HEK293 (cell line): Measurements from ENCODE around the gene REC8.

Source experiments
- CTCF ChIA-PET: fragments of 350-600 bp; formaldehyde crosslinking; extraction: SDS; loops from one replicate; lab custom pipeline; 2021; ENCODE audit warnings: antibody characterized with exemption; lab: Yijun Ruan, JAX
- POLR2A ChIA-PET: fragments of 300-600 bp; formaldehyde crosslinking; extraction: SDS; loops from one replicate; lab custom pipeline; 2020; ENCODE audit warnings: antibody characterized with exemption, inconsistent platforms; lab: Yijun Ruan, JAX
- H3K27ac ChIP-seq: fragments of 200-500 bp; sonication (Bioruptor generic); 2 replicates; pipeline ENCODE4 v1.5.1; 2014; ENCODE audit warnings: low read depth, low read length, control low read depth, inconsistent platforms; ENCODE audit errors: extremely low read depth
- H3K36me3 ChIP-seq, 2 experiments: fragments of 200-500 bp in 1 of 2; sonication (Bioruptor generic) in 1 of 2; 1 replicate in 1 of 2; 2 replicates in 1 of 2; pipeline ENCODE4 v1.5.1; 2014 to 2017; ENCODE audit warnings: inconsistent platforms in 2 of 2, low read length in 2 of 2; ENCODE audit not compliant: control insufficient read depth in 2 of 2, insufficient read depth in 1 of 2
- H3K4me1 ChIP-seq: fragments of 200-500 bp; sonication (Bioruptor generic); 2 replicates; pipeline ENCODE4 v1.5.1; 2014; ENCODE audit warnings: mild to moderate bottlenecking, low read length, inconsistent platforms; ENCODE audit not compliant: control insufficient read depth, insufficient read depth
- H3K4me3 ChIP-seq: 2 replicates; pipeline ENCODE4 v1.5.1; 2011; ENCODE audit warnings: low read depth, mild to moderate bottlenecking, control low read depth, low read length, moderate library complexity
- H3K9me3 ChIP-seq: fragments of 200-500 bp; sonication (Bioruptor generic); 2 replicates; pipeline ENCODE4 v1.5.1; 2014; ENCODE audit warnings: low read depth, low read length, inconsistent platforms; ENCODE audit not compliant: control insufficient read depth, insufficient read depth
- GLI4 ChIP-seq: fragments of 450-650 bp; formaldehyde crosslinking; IDR thresholded peaks from 2 replicates; pipeline ENCODE4 v1.5.1; 2016; ENCODE audit warnings: missing biosample characterization, missing genetic modification characterization
- GLIS2 ChIP-seq: fragments of 450-650 bp; formaldehyde crosslinking; IDR thresholded peaks from 2 replicates; pipeline ENCODE4 v1.5.1; 2016; ENCODE audit warnings: missing biosample characterization, missing genetic modification characterization
- KLF10 ChIP-seq: fragments of 450-650 bp; IDR thresholded peaks from 2 replicates; pipeline ENCODE4 v1.5.1; 2018; ENCODE audit warnings: missing biosample characterization, mild to moderate bottlenecking, missing genetic modification characterization
- KLF16 ChIP-seq: fragments of 450-650 bp; formaldehyde crosslinking; IDR thresholded peaks from 2 replicates; pipeline ENCODE4 v1.5.1; 2017; ENCODE audit warnings: missing biosample characterization, missing genetic modification characterization
- KLF9 ChIP-seq: fragments of 450-650 bp; formaldehyde crosslinking; IDR thresholded peaks from 2 replicates; pipeline ENCODE4 v1.5.1; 2016; ENCODE audit warnings: missing biosample characterization, missing genetic modification characterization, low read depth
- SP2 ChIP-seq: fragments of 450-650 bp; formaldehyde crosslinking; IDR thresholded peaks from 2 replicates; pipeline ENCODE4 v1.5.1; 2016; ENCODE audit warnings: missing biosample characterization, missing genetic modification characterization
- SP3 ChIP-seq: fragments of 450-650 bp; formaldehyde crosslinking; IDR thresholded peaks from 2 replicates; pipeline ENCODE4 v1.5.1; 2016; ENCODE audit warnings: missing biosample characterization, missing genetic modification characterization
- ZBTB20 ChIP-seq: fragments of 450-650 bp; formaldehyde crosslinking; IDR thresholded peaks from 2 replicates; pipeline ENCODE4 v1.5.1; 2016; ENCODE audit warnings: missing biosample characterization, missing genetic modification characterization
- ZBTB8A ChIP-seq: fragments of 450-650 bp; formaldehyde crosslinking; IDR thresholded peaks from 2 replicates; pipeline ENCODE4 v1.5.1; 2016; ENCODE audit warnings: missing biosample characterization, missing genetic modification characterization
- ZIC2 ChIP-seq: fragments of 450-650 bp; formaldehyde crosslinking; IDR thresholded peaks from 2 replicates; pipeline ENCODE4 v1.5.1; 2016; ENCODE audit warnings: missing biosample characterization, missing genetic modification characterization
- ZNF221 ChIP-seq: fragments of 450-650 bp; formaldehyde crosslinking; IDR thresholded peaks from 2 replicates; pipeline ENCODE4 v1.5.1; 2017; ENCODE audit warnings: missing biosample characterization, missing genetic modification characterization, borderline replicate concordance
- ZNF335 ChIP-seq: fragments of 450-650 bp; formaldehyde crosslinking; conservative IDR thresholded peaks from 2 replicates; pipeline ENCODE4 v1.5.1; 2016; ENCODE audit warnings: missing biosample characterization, missing genetic modification characterization
- ZNF341 ChIP-seq: fragments of 450-650 bp; formaldehyde crosslinking; IDR thresholded peaks from 2 replicates; pipeline ENCODE4; 2016; ENCODE audit warnings: low read depth, missing biosample characterization, missing genetic modification characterization
- ZNF423 ChIP-seq: fragments of 450-650 bp; formaldehyde crosslinking; IDR thresholded peaks from 2 replicates; pipeline ENCODE4 v1.5.1; 2016; ENCODE audit warnings: missing biosample characterization, missing genetic modification characterization
- ZNF623 ChIP-seq: fragments of 450-650 bp; formaldehyde crosslinking; IDR thresholded peaks from 2 replicates; pipeline ENCODE4 v1.5.1; 2016; ENCODE audit warnings: missing biosample characterization, missing genetic modification characterization
- ZNF76 ChIP-seq: fragments of 450-650 bp; formaldehyde crosslinking; IDR thresholded peaks from 2 replicates; pipeline ENCODE4; 2016; ENCODE audit warnings: low read depth, missing biosample characterization, missing genetic modification characterization, borderline replicate concordance
- ZXDB ChIP-seq: fragments of 450-650 bp; formaldehyde crosslinking; IDR thresholded peaks from 2 replicates; pipeline ENCODE4 v1.5.1; 2016; ENCODE audit warnings: missing biosample characterization, missing genetic modification characterization
- TF ChIP-seq, protein P1 (sequence below): fragments of 450-650 bp; formaldehyde crosslinking; IDR thresholded peaks from 2 replicates; pipeline ENCODE4 v1.5.1; 2017; ENCODE audit warnings: missing biosample characterization, missing genetic modification characterization
- TF ChIP-seq, protein P2 (sequence below): fragments of 450-650 bp; formaldehyde crosslinking; conservative IDR thresholded peaks from 2 replicates; pipeline ENCODE4 v1.5.1; 2016; ENCODE audit warnings: low read depth, missing biosample characterization, missing genetic modification characterization
- TF ChIP-seq, protein P3 (sequence below): fragments of 450-650 bp; formaldehyde crosslinking; IDR thresholded peaks from 2 replicates; pipeline ENCODE4 v1.5.1; 2016; ENCODE audit warnings: missing biosample characterization, missing genetic modification characterization, low read depth
- TF ChIP-seq, protein P4 (sequence below): fragments of 450-650 bp; formaldehyde crosslinking; IDR thresholded peaks from 2 replicates; pipeline ENCODE4 v1.5.1; 2016; ENCODE audit warnings: missing biosample characterization, missing genetic modification characterization

Gene REC8

DNA sequence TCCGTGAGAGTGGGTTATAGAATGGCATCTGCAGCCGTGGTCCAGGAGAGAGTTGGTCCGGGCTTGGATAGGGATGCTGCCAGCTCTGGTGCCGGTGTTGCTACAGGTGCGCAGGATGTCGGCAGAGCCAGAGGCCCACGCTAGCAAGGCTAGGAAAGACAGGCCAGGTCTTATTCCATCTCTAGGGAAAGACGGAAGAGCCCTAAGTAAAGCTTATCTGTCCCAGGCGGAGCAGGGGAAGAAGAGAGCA is 36.4 kb upstream of the REC8 start (continued):
- no peak for TF ChIP-seq SP2 (tag by site-specific recombination)
- TF ChIP-seq, protein P1, sequence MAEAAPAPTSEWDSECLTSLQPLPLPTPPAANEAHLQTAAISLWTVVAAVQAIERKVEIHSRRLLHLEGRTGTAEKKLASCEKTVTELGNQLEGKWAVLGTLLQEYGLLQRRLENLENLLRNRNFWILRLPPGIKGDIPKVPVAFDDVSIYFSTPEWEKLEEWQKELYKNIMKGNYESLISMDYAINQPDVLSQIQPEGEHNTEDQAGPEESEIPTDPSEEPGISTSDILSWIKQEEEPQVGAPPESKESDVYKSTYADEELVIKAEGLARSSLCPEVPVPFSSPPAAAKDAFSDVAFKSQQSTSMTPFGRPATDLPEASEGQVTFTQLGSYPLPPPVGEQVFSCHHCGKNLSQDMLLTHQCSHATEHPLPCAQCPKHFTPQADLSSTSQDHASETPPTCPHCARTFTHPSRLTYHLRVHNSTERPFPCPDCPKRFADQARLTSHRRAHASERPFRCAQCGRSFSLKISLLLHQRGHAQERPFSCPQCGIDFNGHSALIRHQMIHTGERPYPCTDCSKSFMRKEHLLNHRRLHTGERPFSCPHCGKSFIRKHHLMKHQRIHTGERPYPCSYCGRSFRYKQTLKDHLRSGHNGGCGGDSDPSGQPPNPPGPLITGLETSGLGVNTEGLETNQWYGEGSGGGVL (tag by site-specific recombination): no peak
- 0 out of 2 replicates have a peak, but pooled peaks have one; percentile 28 for TF ChIP-seq ZBTB20 (tag by site-specific recombination)
- TF ChIP-seq ZNF623 (tag by site-specific recombination): no peak
- no peak for TF ChIP-seq ZNF76 (tag by site-specific recombination)
- TF ChIP-seq ZNF221 (tag by site-specific recombination): no peak
- TF ChIP-seq GLIS2 (tag by site-specific recombination): no peak
- no peak for TF ChIP-seq GLI4 (tag by site-specific recombination)
- TF ChIP-seq, protein P2, sequence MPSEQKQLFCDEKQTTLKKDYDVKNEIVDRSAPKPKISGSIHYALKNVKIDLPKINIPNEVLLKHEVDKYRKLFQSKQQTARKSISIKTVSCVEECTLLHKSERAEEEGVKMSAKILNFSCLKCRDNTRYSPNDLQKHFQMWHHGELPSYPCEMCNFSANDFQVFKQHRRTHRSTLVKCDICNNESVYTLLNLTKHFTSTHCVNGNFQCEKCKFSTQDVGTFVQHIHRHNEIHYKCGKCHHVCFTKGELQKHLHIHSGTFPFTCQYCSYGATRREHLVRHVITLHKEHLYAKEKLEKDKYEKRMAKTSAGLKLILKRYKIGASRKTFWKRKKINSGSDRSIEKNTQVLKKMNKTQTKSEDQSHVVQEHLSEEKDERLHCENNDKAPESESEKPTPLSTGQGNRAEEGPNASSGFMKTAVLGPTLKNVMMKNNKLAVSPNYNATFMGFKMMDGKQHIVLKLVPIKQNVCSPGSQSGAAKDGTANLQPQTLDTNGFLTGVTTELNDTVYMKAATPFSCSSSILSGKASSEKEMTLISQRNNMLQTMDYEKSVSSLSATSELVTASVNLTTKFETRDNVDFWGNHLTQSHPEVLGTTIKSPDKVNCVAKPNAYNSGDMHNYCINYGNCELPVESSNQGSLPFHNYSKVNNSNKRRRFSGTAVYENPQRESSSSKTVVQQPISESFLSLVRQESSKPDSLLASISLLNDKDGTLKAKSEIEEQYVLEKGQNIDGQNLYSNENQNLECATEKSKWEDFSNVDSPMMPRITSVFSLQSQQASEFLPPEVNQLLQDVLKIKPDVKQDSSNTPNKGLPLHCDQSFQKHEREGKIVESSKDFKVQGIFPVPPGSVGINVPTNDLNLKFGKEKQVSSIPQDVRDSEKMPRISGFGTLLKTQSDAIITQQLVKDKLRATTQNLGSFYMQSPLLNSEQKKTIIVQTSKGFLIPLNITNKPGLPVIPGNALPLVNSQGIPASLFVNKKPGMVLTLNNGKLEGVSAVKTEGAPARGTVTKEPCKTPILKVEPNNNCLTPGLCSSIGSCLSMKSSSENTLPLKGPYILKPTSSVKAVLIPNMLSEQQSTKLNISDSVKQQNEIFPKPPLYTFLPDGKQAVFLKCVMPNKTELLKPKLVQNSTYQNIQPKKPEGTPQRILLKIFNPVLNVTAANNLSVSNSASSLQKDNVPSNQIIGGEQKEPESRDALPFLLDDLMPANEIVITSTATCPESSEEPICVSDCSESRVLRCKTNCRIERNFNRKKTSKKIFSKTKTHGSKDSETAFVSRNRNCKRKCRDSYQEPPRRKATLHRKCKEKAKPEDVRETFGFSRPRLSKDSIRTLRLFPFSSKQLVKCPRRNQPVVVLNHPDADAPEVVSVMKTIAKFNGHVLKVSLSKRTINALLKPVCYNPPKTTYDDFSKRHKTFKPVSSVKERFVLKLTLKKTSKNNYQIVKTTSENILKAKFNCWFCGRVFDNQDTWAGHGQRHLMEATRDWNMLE (tag by site-specific recombination): no peak
- peak; percentile 79 for TF ChIP-seq ZNF335 (tag by site-specific recombination)
- no peak for TF ChIP-seq ZIC2 (tag by site-specific recombination)
- no peak for TF ChIP-seq ZXDB (tag by site-specific recombination)

DNA sequence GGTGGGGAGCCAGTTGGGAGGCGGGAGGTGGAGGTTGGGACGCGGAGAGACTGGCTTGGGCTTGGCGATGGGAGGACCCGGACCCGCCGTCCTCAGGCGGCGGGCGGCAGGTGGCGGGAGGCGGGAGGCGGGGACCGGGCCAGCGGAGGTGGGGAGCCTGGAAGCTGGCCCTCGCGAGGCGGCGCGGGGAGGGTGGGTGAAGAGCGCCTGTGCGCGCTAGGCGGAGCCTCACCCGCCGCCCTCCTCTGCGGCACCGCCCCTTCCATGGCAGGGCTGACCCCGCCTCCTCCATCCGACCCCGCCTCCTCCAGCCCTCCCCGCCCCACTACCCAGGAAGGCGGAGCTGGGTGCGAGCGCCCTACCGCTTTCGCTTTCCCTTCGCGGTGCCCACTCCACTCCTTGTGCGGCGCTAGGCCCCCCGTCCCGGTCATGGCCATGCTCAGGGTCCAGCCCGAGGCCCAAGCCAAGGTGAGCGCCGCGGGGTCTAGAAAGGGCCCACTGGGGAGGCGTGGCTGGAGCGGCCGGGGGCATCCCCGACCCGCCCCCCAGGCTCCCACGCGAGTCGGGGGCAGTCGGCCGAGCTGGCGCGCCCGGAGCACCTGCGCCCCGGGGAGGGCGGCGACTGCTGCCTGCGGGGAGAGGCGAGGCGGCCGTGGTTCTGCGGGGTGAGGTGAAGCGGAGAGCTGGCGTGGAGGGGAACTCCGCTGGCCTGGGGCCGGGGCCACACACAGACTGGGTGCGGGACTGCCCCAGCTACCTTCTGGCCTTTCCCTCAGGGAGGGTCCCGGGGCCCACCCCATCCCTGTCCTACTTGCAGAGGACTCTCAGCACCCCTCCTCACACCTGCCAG is 35.8 kb upstream of the REC8 start, which contains the start of gene PSME1:
Gene PSME1, plus strand, starts transcription at position 361 of the 850 bp plus-strand sequence. Its CDS starts 69 bp downstream, at position 430.
- H3K4me3 ChIP-seq: peak within 1 kb of the TSS; percentile 92
- peak; percentile 71; the same call in 1 of the 2 replicates for TF ChIP-seq ZNF335 (tag by site-specific recombination)
- peak; percentile 47 for TF ChIP-seq ZNF423
- peak; percentile 98 for TF ChIP-seq SP3 (tag by site-specific recombination)
- peak; percentile 89 for TF ChIP-seq KLF10
- TF ChIP-seq, protein P1 (tag by site-specific recombination): peak; percentile 58
- peak; percentile 76 for TF ChIP-seq KLF16
- TF ChIP-seq ZIC2 (tag by site-specific recombination): peak; percentile 51; the same call in 1 of the 2 replicates
- TF ChIP-seq, protein P3, sequence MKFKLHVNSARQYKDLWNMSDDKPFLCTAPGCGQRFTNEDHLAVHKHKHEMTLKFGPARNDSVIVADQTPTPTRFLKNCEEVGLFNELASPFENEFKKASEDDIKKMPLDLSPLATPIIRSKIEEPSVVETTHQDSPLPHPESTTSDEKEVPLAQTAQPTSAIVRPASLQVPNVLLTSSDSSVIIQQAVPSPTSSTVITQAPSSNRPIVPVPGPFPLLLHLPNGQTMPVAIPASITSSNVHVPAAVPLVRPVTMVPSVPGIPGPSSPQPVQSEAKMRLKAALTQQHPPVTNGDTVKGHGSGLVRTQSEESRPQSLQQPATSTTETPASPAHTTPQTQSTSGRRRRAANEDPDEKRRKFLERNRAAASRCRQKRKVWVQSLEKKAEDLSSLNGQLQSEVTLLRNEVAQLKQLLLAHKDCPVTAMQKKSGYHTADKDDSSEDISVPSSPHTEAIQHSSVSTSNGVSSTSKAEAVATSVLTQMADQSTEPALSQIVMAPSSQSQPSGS (tag by site-specific recombination): no peak
- TF ChIP-seq KLF9 (tag by site-specific recombination): peak; percentile 93
- TF ChIP-seq, protein P4, sequence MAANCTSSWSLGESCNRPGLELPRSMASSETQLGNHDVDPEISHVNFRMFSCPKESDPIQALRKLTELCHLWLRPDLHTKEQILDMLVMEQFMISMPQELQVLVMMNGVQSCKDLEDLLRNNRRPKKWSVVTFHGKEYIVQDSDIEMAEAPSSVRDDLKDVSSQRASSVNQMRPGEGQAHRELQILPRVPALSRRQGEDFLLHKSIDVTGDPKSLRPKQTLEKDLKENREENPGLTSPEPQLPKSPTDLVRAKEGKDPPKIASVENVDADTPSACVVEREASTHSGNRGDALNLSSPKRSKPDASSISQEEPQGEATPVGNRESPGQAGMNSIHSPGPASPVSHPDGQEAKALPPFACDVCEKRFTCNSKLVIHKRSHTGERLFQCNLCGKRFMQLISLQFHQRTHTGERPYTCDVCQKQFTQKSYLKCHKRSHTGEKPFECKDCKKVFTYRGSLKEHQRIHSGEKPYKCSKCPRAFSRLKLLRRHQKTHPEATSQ (tag by site-specific recombination): 0 out of 2 replicates have a peak, but pooled peaks have one; percentile 12
- peak; percentile 96 for TF ChIP-seq ZBTB8A (tag by site-specific recombination)
- peak; percentile 96 for TF ChIP-seq ZNF341 (tag by site-specific recombination)

More for the DNA sequence above, 35.8 kb upstream of the REC8 start, which contains the start of gene PSME1:
- Histone ChIP-seq H3K4me1 (peaks cover 4% of the 10 kb centered on the region; the same call in 1 of the 2 replicates), H3K9me3 (no peaks in the 10 kb centered on the region), H3K36me3 (peaks cover 11 to 27% of the 10 kb centered on the region in 2 experiments), H3K27ac (peak within 1 kb of the TSS; percentile 90)
- POLR2A ChIA-PET: interaction anchor here (0.6 to 7.3 kb wide), 24 partner anchors 9 to 1253 kb away, joined by 3 to 163 read pairs (median 4); partner anchors contain the start of genes CIDEB, DCAF11, IPO4 and IRF9
- CTCF ChIA-PET: interaction anchor here (0.6 to 1.0 kb wide), 3 partner anchors 21 to 43 kb away, joined by 3 to 6 read pairs (median 3); partner anchors contain the start of genes DCAF11, IRF9 and NRL
